CD1c-positive myeloid dendritic cell (primary cell): ENCODE measurements around the gene RASL11B.
A peak's percentile ranks its signal among the peaks of the same experiment; 100 is the strongest.

Experiments used
- DNase-seq: peaks from one replicate; pipeline ENCODE4 v3.0.0-alpha.2; 2016; ENCODE audit errors: extremely low spot score

Gene RASL11B

DNA sequence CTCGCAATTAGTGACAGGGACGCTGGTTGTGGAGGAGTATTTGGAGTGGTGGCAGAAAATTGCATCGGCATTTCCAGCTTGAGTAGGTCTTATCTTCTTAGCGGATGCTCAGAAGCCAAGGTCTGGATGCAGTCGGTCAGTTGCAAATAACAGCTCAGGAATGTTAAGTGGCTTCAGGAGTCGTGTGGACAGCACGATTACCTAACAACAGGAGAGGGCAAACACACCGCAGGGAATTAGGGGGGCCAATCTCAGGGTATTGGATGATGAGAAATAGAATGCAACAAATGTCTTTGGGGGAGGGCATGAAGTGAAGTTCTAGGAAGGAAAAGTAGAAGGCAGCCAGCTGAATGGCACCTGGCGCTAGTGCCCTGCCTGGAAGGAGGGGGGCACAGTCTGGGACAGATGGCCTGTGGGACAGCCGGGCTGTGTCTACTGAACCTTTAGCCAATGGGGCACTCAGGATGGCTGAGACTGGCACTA lies 11.8 kb downstream of the RASL11B start:
- no peak for DNase-seq

DNA sequence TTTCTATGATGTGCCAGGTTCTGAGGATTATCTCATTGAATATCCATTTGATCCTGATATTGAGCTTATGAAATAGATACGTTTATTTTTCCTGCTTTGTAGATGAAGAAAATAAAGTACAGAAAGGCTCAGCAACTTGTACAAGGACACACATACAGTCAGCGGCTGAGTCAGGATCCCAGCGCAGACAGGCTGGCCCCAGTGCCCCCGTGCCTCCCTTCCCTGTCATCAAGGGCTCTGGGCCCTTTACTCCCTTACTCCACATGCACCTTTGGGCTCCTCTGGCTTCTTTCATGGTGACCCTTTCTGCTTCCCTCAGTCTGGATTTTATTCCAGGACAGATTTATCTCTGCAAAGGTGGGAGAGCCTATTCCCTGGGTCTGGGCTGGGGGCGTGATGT lies 12.8 kb downstream of the RASL11B start:
- no peak for DNase-seq

DNA sequence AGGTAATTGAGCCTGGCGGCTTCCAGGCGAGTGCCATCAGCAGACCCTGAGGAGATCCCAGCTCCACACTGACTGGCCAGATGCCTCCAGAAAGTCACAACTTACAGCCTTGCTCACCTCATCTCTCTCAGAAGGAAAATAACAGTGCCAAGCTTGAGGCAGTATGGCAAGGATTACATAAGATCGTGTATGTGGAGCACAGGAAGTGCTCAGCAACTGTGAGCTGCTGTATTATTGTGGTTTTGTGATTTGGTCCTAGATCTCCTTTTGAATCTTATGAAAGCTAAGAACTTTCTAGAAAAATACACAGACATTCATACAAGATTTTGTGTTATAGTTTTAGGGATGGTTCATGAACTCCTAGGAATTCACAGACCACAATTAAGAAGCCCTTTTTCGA lies 14.0 kb downstream of the RASL11B start:
- no peak for DNase-seq

- no peak for DNase-seq
Observed at GRCh38 chr4:52877036-52877435, 14.9 kb downstream of the RASL11B start.

GRCh38 chr4:52877694-52878093 lies 15.6 kb downstream of the RASL11B start:
- no peak for DNase-seq

- no peak for DNase-seq
Observed at GRCh38 chr4:52879471-52879870, 17.4 kb downstream of the RASL11B start.

- no peak for DNase-seq
Observed at GRCh38 chr4:52880994-52881393, 18.9 kb downstream of the RASL11B start.

DNA sequence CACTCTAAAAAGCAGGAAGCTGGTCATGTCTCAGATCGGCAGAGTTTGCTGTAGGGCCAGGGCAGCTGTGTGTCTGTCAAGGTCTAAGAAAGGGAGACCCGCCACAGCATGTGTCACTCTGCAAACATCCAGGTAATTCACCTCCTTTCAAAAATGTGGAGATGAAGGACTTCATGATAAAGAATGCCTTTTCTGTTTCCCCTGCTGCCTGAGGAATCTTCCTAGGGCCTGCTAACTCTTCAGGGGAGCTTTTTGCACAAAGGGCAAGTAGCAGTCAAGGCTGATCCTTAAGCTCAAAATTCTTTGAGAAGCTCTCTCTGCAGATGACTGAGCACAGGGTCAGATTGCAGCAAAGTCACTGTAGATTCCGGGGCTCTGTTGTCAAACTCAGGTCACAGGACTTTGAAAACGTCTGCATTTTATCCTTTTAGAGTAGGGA lies 21.1 kb downstream of the RASL11B start:
- no peak for DNase-seq

DNA sequence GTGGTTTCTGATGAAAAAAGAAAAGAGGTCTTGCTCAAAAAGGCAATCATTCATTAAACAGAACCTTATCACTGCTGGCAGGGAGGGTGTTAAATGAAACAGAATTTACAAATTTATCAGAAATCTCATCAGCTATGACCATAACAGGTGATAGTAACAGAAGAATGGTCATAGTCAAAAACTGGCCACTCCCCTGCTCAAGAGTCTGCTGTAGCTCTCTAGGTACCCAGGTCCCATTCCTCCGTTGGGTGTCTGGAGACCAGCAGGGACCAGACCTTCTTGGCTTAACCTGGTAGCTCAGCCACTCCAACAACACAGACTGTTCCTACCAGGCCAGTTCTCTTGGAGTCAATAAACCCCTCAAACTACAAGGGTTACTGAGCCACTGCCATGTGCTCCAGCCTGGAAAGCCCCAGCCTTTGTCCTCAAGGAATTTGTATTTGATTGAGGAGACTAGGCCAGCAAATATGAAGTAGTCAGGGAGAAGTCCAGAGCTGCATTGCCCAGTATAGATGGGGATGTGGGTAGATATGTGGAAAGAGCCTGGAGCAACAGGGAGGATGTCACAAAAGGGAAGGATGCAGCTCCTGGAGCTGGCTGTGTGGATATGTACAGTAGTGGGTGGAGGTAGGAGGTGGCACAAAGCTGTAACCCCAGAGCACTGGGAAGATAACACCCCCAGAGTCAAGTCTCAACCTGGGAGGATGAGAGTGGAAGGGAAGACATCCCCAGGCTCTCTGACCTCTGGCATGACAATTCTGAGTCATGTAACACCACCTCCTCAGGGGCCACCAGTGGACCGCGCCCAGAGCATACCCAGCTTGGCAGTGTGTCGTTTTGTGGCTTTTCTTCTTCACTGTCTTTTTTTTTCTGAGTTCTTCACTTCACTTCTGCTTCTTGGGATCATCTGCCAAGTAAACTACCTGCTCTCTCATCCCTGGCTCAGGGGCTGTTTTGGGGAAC lies 21.9 kb downstream of the RASL11B start:
- DNase-seq: peak; percentile 20

DNA sequence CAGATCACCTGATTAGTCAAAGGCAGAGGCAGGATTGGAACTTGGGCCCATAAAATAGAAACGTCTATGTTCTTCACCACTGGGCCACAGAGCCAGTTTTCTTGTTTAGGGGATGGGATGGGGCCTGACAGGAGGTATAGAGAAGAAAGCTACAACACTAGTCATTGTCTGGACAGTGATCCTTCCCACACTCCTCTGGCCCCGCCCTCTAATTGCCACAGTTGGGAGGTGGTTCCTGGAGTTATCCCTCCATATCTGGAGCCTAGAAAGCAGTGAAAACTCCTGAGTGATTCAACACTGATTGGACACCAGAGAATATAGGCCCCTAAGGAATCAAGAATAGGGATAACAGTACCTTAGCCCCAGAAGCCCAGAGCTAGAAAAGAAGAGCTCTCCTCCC lies 22.9 kb downstream of the RASL11B start:
- DNase-seq: no peak

DNA sequence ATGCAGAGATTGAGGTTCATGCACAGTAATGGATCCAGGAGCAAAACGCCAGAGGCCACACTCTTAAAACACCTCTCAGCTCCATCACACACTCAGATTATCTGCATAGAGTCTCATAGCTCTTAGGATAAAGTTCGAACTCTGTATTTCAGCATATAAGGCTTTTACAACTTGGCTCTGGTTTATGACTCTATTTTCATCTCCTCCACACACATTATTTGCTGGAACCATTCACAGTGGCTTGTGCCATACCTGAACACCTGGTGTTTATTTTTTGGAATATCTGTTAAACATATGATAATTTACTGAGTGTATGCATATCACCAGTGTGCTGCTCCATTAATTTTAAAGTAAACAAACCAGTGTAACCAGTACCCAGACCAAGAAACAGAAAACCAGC lies 27.2 kb downstream of the RASL11B start:
- no peak for DNase-seq

GRCh38 chr4:52889778-52890520 lies 27.8 kb downstream of the RASL11B start:
- DNase-seq: no peak

DNA sequence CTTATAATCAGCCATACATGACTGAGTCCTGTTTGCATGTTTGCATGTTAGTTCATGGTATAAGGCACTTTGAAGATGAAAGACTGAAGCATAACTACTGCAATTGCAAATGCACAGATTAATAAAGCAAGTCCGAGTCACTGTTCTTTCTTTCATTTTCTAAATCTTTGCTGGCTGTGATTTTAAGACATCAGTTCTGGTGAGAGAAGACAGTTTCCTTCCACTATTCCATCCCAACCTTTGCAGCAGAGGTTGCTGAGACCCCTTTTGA lies 28.3 kb downstream of the RASL11B start:
- no peak for DNase-seq

DNA sequence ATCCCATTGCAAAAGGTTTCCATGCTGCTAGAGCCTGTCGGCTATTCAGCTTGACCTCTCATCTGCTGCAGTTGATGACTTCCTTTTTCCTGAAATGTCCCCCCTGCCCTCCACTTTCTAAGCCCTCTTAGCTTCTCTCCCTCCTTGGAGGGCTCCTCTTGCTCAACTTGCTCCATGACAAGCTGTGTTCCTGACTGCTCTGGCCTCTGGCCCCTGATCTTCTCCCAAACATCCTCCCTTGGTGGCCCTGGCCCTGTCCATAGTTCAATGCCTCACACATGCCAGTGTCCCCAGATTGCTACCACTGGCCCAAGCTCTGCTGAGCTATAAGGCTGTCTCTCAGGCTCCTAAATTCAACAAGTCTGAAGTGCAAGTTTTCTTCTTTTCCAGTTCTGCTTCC lies 29.6 kb downstream of the RASL11B start:
- DNase-seq: no peak

GRCh38 chr4:52892880-52893279 lies 30.8 kb downstream of the RASL11B start:
- DNase-seq: no peak

- no peak for DNase-seq
Observed at GRCh38 chr4:52894443-52894842, 32.3 kb downstream of the RASL11B start.

DNA sequence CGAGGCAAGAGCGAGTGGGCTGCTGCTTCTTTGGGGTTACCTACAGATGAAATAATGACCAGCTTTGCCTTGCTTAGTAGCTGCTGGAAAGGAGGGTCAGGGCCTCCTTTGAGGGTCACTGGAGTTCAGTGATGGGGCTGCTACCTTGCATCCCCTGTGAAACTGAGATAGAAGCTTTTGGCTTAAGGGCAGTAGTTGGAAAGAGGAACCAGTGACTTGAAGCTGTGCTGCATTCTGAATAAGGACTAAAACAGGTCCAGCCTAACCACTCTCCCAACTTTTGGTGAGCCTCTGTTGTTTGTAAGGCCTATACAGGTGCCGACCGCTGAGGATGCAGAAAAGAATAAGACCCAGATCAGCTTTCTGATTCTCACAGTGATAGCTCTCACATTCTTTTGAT lies 41.2 kb downstream of the RASL11B start:
- no peak for DNase-seq

DNA sequence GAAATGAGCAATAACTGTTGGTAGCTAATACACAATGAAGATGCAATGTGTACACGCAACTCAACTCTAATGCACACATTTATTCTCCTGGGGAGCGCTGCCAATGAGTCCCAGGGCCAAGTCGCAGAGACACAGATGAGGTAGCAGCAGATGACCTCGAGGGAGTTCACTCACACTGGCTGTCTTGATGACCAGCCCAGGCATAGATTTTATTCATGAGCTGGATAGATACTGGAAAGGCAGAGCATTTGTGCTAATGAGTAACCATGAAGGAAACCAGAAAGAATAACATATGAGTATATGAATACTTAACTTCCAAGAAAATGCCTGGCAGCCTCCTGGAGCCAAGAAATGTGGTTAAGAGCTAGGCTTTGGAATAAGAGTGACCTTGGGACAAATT lies 42.3 kb downstream of the RASL11B start:
- no peak for DNase-seq

GRCh38 chr4:52907510-52907909 lies 45.4 kb downstream of the RASL11B start:
- DNase-seq: no peak

GRCh38 chr4:52910115-52910514 lies 48.0 kb downstream of the RASL11B start:
- no peak for DNase-seq

GRCh38 chr4:52911684-52912294 lies 49.7 kb downstream of the RASL11B start:
- peak; percentile 60 for DNase-seq

DNA sequence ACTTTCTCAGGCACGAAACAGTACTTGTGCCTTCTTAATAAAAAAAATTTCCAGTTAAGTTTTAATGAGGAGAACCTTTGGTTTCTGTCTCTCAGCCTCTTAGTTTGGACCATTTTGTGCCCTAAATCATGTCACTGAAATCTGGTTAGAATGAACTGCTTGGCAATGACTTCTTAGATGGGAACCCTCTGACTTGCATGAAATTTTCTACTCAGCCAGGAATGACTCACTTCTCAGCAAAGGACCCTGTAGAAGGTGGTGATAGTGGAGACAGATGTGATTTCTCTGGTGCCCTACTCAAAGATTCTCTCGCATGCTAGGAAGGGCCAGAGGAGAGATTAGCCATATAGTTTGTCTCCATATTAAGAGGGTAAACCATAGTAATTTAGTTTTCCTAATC lies 50.5 kb downstream of the RASL11B start:
- no peak for DNase-seq
